HL-60 (cell line): Measurements from ENCODE around the gene MCF2L2.

Experiments
- DNase-seq, 2 experiments: peaks; one replicate each; pipeline ENCODE4 v3.0.0-alpha.2; 2010 to 2020; ENCODE audit warnings: low read depth in 1 of 2, low spot score in 1 of 2
- H3K27ac ChIP-seq: fragments of 250-450 bp; sonication (Bioruptor Pico); replicated peaks from 2 replicates; pipeline ENCODE4 v1.5.1; 2020; ENCODE audit warnings: mild to moderate bottlenecking, moderate library complexity
- H3K27me3 ChIP-seq: fragments of 250-450 bp; sonication (Bioruptor Pico); 2 replicates; pipeline ENCODE4 v1.5.1; 2021; ENCODE audit warnings: mild to moderate bottlenecking, moderate library complexity; ENCODE audit not compliant: insufficient read depth, poor library complexity, severe bottlenecking
- H3K4me3 ChIP-seq: replicated peaks from 2 replicates; pipeline ENCODE4 v1.5.1; 2011; ENCODE audit warnings: mild to moderate bottlenecking, control low read depth, low read length; ENCODE audit not compliant: insufficient read depth
- CTCF ChIP-seq: IDR thresholded peaks from one replicate; pipeline ENCODE4 v1.5.1; 2011; ENCODE audit warnings: low read length, control low read depth, inconsistent platforms; ENCODE audit not compliant: insufficient read depth
- GABPA ChIP-seq: IDR thresholded peaks from 2 replicates; pipeline ENCODE4 v1.6.1; 2012; ENCODE audit warnings: low read depth
- POLR2AphosphoS5 ChIP-seq: IDR thresholded peaks from 2 replicates; pipeline ENCODE4 v1.6.1; 2012; ENCODE audit warnings: low read depth
- REST ChIP-seq: IDR thresholded peaks from 2 replicates; pipeline ENCODE4 v1.6.1; 2012; ENCODE audit warnings: low read depth; ENCODE audit not compliant: insufficient replicate concordance
- SPI1 ChIP-seq: IDR thresholded peaks from 2 replicates; pipeline ENCODE4 v1.6.1; 2012; ENCODE audit warnings: low read depth, mild to moderate bottlenecking, borderline replicate concordance

Gene MCF2L2

GRCh38 chr3:183224180-183224970, 204.0 kb downstream of the MCF2L2 start:
- TF ChIP-seq REST (no peak), CTCF (no peak), GABPA (no peak), SPI1 (no peak), POLR2AphosphoS5 (no peak)
- Histone ChIP-seq H3K4me3 (no peak overlapping the region), H3K27ac (no peak overlapping the region), H3K27me3 (no peaks in the 10 kb centered on the region)
- DNase-seq: no peak

- Histone ChIP-seq H3K27ac (no peak overlapping the region), H3K4me3 (no peak overlapping the region), H3K27me3 (no peaks in the 10 kb centered on the region)
- TF ChIP-seq GABPA (no peak), REST (no peak), POLR2AphosphoS5 (no peak), CTCF (no peak), SPI1 (no peak)
- DNase-seq: no peak
Observed at GRCh38 chr3:183222631-183223235, 205.7 kb downstream of the MCF2L2 start.

- no peak for TF ChIP-seq SPI1
- no peak for TF ChIP-seq REST
- no peak for TF ChIP-seq CTCF
- TF ChIP-seq GABPA: no peak
- TF ChIP-seq POLR2AphosphoS5: no peak
- no peak for DNase-seq
- no peaks in the 10 kb centered on the region for H3K27me3 ChIP-seq
- H3K27ac ChIP-seq: no peak overlapping the region
- H3K4me3 ChIP-seq: no peak overlapping the region
Observed at GRCh38 chr3:183220828-183221227, 207.6 kb downstream of the MCF2L2 start.
